HG03196 (cell line): ENCODE measurements around the gene MCC.
A peak's percentile ranks its signal among the peaks of the same experiment; 100 is the strongest.

Experiments used
- ATAC-seq: cut with Tn5 transposase; IDR thresholded peaks from one replicate; pipeline ENCODE4 v1.9.1; 2021; ENCODE audit not compliant: unreplicated experiment

Gene MCC

GRCh38 chr5:113487781-113488644, at the start of gene MCC:
Gene MCC, minus strand, starts transcription at chr5:113488453.
- ATAC-seq = no peak

- ATAC-seq = no peak
These were observed 43.4 kb upstream of the MCC start for GRCh38 chr5:113531481-113532159.

DNA sequence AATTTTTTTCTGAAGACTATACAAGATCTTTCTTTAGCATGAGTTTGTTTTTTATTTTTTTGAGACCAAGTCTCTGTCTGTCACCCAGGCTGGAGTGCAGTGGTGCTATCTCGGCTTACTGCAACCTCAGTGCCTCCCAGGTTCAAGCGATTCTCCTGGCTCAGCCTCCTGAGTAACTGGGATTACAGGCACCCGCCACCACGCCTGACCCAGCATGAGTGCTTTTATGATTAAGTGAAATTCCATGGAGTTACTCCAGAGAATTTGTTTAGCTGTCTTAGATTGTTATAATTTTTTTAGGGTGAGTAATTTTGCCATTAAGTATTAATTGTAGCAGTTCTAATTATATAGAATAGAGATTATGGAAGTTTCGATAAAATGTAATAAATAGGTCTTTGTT, 39.5 kb upstream of the MCC start:
- no peak for ATAC-seq

GRCh38 chr5:113526421-113526820, 38.2 kb upstream of the MCC start:
- ATAC-seq = no peak

DNA sequence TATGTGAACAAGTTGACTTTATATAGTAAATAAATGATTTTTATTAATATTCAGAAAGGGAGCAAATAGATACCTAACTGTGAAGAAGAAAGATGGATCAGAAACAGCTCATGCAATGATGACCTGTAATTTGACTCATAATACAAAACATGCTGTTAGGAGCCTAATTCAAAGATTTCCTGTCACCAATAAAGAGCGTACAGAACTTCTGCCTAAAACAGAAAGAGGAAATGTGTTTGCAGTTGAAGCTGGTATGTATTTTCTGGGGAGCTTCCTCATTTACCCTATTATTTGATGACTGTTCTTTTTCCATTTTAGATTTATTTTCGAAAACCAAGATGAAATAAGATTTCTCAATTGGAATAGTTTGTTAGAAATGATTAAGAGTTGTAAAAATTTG, 36.7 kb upstream of the MCC start:
- ATAC-seq = peak; percentile 44

GRCh38 chr5:113523168-113523567, 34.9 kb upstream of the MCC start:
- ATAC-seq = no peak

- ATAC-seq = no peak
These were observed 32.6 kb upstream of the MCC start for GRCh38 chr5:113520899-113521298.

GRCh38 chr5:113520429-113520828, 32.2 kb upstream of the MCC start:
- peak; percentile 66 for ATAC-seq

DNA sequence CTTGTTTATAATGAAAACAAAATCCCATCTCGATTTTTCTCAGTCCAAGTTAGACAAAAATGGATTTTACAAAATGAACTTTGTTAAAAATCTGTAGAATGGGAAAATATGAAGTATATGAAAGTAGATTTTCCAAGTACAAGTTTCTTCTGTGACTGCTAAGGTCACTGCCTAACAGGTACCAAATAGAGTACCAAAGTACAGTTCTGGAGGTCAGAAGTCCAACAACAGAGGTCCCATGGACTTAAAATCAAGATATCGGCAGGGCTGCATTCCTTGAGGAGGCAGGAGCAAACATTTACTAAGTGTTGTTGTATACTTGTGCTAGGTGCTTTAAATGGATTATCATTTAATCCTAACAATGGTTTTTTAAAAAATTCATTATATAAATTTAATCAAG, 31.2 kb upstream of the MCC start:
- ATAC-seq = no peak

GRCh38 chr5:113518884-113519283, 30.6 kb upstream of the MCC start:
- ATAC-seq = no peak

- ATAC-seq = no peak
These were observed 26.0 kb upstream of the MCC start for GRCh38 chr5:113514289-113514635.

- ATAC-seq = peak; percentile 99
These were observed 25.4 kb upstream of the MCC start, which contains the start of gene YTHDC2 for GRCh38 chr5:113513384-113514288. Gene YTHDC2, plus strand, starts transcription at chr5:113513694. Its CDS starts 202 bp downstream, at chr5:113513896.

DNA sequence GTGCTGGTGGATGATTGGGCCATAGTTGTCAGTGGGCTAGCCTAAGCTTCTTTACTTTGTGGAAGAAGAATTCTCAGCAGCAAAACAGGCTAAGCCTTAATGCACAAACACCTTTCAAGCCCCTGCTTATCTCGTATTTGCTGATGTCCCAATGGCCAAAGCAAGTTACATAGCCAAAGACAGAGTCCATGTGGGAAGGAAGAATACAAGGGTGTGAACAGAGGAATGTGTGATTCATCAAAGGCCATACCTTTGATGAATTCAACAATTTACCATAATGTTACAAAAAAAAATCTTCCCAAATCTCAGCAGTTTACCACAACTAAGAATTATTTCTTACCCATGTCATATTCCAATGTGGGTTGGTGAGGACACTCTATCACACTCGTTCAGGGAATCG, 24.1 kb upstream of the MCC start:
- ATAC-seq = no peak

DNA sequence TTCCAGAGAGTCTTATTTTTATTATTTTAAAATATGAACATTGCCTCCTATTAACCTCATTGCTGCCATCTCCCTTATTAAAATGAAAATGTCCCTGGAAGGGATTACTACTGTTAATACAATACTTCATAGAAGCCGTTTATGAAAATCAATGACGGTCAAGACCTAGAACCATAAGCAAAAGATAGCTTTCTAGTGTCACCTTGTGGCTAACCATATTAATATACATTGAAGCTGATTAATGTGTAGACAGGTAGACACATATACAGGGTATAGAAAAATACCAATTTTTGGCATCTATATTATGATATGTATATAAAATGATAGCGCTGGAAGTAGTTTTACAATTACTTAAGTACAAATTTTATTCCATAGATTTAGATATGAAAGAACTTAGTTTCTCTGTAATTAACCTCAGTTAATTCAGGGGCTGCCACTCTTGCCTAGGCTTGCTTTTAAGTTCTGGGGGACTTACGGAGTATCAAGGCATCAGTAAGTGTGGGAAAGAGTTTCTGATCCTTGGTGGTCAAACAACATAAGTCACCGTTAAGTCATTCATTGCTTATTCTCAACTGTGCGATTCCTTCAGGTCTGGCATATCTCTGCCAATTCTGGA, 22.7 kb upstream of the MCC start:
- ATAC-seq = no peak

- ATAC-seq = no peak
These were observed 20.5 kb upstream of the MCC start for GRCh38 chr5:113508756-113509155.

GRCh38 chr5:113507601-113508000, 19.3 kb upstream of the MCC start:
- ATAC-seq = no peak

DNA sequence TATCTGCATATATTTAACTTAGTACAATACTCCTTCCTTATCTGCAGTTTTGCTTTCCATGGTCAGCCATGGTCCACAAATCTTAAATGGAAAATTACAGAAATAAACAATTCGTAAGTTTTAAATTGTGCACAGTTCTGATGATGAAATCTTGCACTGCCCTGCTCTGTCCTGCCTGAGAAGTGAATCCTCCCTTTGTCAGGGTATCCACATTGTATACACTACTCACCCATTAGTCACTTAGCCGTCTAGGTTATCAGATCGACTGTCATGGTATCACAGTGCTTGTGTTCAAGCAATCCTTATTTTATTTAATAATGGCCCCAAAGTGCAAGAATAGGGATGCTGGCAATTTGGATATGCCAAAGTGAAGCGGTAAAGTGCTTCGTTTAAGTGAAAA, 16.9 kb upstream of the MCC start:
- no peak for ATAC-seq

DNA sequence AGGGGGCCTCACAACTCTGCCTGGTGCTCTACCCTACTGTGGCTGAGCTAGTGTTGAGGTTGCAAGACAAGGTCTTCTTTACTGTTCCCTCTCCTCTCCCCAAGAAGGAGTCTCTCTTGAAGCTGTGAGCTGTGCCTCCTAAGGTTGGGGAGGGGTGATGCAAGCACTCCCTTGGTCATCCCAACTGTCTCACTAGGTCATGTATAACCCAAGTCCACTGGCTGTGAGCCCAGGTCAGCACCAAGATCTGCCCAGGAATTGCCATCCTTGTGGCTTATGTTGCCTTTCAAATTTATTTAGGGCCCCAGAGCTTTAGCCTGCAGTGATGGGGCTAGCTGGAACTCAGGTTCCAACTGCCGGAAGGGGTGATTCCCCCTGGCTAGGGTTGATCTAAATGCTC, 14.9 kb upstream of the MCC start:
- no peak for ATAC-seq

GRCh38 chr5:113502073-113502472, 13.8 kb upstream of the MCC start:
- ATAC-seq = no peak

DNA sequence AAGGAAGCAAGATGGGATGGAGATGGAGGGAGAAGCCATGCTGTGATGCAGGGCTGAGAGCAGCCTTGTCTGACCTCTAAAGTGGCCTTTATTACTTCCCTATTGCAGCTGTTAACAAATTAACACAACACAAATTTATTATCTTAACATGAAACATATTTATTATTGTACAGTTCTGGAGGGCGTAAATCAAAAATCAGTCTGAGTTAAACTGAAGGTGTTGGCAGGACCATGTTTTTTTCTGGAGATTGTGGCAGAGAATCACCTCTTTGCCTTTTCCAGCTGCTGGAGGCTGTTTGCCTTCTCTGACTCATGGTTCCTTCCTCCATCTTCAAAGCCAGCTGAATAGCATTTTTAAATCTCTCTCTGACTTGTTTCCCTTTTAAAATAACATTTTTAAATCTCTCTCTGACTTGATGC, 7.2 kb upstream of the MCC start:
- no peak for ATAC-seq

- no peak for ATAC-seq
These were observed 5.2 kb upstream of the MCC start for GRCh38 chr5:113493446-113493845.
